GM19025 (cell line): Measurements from ENCODE around the gene TMIGD3.

ENCODE experiments used
- ATAC-seq: cut with Tn5 transposase; IDR thresholded peaks from one replicate; pipeline ENCODE4 v1.9.1; 2021; ENCODE audit warnings: mild to moderate bottlenecking, low read depth, moderate library complexity; ENCODE audit not compliant: unreplicated experiment

Gene TMIGD3

GRCh38 chr1:111449703-111450017 is 53.8 kb downstream of the TMIGD3 start:
- no peak for ATAC-seq

GRCh38 chr1:111448918-111449702 is 54.3 kb downstream of the TMIGD3 start, which contains the start of the genes ATP5PB and WDR77:
ATP5PB (plus strand) TSS chr1:111449464; CDS start chr1:111449542, 78 bp downstream.
WDR77 (minus strand) TSS chr1:111449256; CDS start chr1:111449169, 87 bp downstream.
- peak; percentile 93 for ATAC-seq

GRCh38 chr1:111448482-111448917 is 54.9 kb downstream of the TMIGD3 start:
- no peak for ATAC-seq

- ATAC-seq = no peak
These were observed 56.2 kb downstream of the TMIGD3 start for GRCh38 chr1:111446967-111447892.

- ATAC-seq = no peak
These were observed 56.9 kb downstream of the TMIGD3 start for GRCh38 chr1:111446546-111446945.

GRCh38 chr1:111444031-111444430 is 59.4 kb downstream of the TMIGD3 start:
- no peak for ATAC-seq

GRCh38 chr1:111442457-111442856 is 61.0 kb downstream of the TMIGD3 start:
- no peak for ATAC-seq

GRCh38 chr1:111441573-111442192 is 61.8 kb downstream of the TMIGD3 start:
- no peak for ATAC-seq

GRCh38 chr1:111439461-111440351 is 63.7 kb downstream of the TMIGD3 start:
- no peak for ATAC-seq

GRCh38 chr1:111436726-111437125 is 66.7 kb downstream of the TMIGD3 start:
- no peak for ATAC-seq
